Sciatic nerve (tissue), 2 donors: ENCODE measurements around the gene MORN1. TPM values are rescaled to one million over a fixed set of nuclear protein-coding genes. Genes with fewer than 3 reads are reported as not detected.
"Not testable (repeated sequence)": the region's sequence is repeated elsewhere in the genome, so short reads cannot be mapped to it uniquely, and the experiment has no call there.

Experiments
- ATAC-seq: fragments of 200-7000 bp; cut with Tn5 transposase; one replicate; pipeline ENCODE4 v1.9.1; 2020; ENCODE audit warnings: mild to moderate bottlenecking, moderate library complexity
- DNase-seq: peaks from one replicate; pipeline ENCODE4 v3.0.0-alpha.2; 2020; ENCODE audit warnings: low spot score
- intact Hi-C: fragments of 100-400 bp; cut with DNase I; formaldehyde crosslinking; loops from one replicate; pipeline ENCODE4 v1.14.2; 2022
- total RNA-seq: library from RNA; stranded (reverse); fragmentation: NEBNext Ultra II Directional; extraction: Animal tissue kit (Norgen Biotek cat#: 25700); gene quantifications from one replicate; pipeline ENCODE4 v1.2.1, GENCODE V29; 2021
- donor health status: DM: no; HTN: no; CAD: no.
- donor health status: DM: no; HTN: no; CAD: no.

MORN1 gene
- total RNA-seq, 1 donor from 2014 or later, result 16.4 TPM

- no peak for ATAC-seq
- intact Hi-C loops, result no loop called here
- no peak for DNase-seq
These were observed 57.0 kb downstream of the MORN1 start for GRCh38 chr1:2334366-2334765.

- DNase-seq, intact Hi-C loops, ATAC-seq: not testable (repeated sequence)
These were observed 59.8 kb downstream of the MORN1 start for GRCh38 chr1:2331580-2331979.

GRCh38 chr1:2331200-2331544, 60.2 kb downstream of the MORN1 start:
- ATAC-seq, result peak; percentile 29
- intact Hi-C loops, result no loop called here
- no peak for DNase-seq

DNA sequence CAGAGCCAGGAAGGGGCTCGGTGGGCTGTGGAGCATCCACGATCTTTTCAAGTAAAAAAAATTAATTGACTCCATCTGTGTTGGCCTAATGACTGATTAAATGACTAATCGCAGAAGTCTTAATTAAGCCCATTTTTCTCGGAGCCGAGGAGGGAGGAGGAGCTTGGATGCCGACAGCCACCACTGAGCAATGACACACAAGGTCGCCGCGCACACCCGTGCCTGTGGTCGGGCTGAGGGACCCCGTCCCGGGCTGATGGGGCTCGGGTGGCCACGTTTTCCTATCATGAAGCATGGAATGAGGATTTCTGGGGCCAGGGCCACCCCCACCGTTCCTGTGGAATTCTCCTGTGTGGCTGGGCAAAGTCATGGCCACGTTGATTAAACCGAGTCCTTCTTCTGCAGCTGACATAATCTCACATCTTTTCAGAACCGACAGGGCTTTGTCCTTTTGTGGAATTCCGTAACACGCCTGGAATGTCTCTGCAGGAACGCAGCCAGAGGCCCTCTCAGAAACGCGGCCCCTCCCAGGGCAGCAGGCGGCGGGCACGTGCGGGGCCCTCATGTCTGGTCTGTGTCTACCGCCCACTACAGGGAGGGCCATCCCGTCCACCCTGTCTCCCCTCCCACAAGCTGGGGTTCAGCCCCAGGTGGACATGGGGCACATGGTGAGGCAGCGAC, 60.7 kb downstream of the MORN1 start:
- peak; percentile 93 for ATAC-seq
- intact Hi-C loops, result no loop called here
- DNase-seq, result no peak

GRCh38 chr1:2330035-2330434, 61.3 kb downstream of the MORN1 start:
- intact Hi-C loops, result no loop called here
- peak; percentile 27 for ATAC-seq

DNA sequence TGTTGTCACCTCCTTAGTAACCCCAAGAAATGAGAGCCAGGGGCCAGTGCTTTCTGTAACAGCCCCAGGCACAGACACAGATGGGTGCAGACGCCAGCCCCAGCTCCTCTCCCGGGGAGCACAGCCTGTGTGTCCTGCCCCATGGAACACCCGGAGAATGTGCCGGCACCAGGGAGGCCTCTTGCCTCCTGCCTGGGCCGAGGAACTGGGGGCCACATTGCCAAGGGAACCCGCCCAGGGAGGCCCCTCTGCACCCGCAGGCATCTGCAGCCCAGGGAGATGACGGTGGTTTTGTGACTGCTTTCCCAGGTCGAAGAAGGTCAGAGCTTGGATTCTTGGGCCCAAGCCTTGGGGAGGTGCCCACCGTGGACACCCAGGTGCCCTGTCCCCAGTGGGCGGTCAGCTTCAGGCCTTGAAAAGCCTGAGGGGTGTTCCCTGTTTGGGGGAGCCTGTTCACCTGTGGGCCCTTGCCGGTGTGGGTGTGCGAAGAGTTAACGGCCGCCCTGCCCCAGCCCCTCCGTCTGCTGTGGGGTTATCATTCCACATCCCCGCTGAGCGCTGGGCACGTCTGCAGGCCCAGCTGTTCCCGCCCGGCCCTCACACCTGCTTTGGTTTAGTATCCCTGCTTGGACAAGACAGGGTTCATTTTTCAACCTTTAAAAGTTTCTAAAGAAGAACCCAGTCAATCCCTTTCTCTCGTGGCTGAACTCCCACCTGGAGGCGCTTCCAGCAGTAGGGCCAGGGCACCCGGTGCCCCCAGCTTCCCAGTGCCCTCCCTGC, 62.5 kb downstream of the MORN1 start:
- no peak for DNase-seq
- ATAC-seq, result no peak
- intact Hi-C loops, result no loop called here

More at GRCh38 chr1:2330035-2330434, 61.3 kb downstream of the MORN1 start:
- no peak for DNase-seq

- no peak for ATAC-seq
- DNase-seq, result no peak
- intact Hi-C loops, result no loop called here
These were observed 63.5 kb downstream of the MORN1 start for GRCh38 chr1:2327841-2328240.

DNA sequence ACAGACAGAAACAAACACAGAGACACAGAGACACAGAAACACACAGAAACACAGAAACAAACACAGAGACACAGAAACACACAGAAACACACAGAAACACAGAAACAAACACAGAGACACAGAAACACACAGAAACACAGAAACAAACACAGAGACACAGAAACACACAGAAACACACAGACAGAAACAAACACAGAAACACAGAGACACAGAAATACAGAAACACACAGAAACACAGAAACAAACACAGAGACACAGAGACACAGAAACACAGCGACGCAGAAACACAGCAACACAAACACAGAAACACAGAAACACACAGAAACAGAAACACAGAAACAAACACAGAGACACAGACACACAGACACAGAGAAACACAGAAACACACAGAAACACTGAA, 64.2 kb downstream of the MORN1 start:
- DNase-seq, intact Hi-C loops, ATAC-seq: not testable (repeated sequence)

GRCh38 chr1:2326524-2326923, 64.8 kb downstream of the MORN1 start:
- intact Hi-C loops, result no loop called here
- ATAC-seq, result no peak

GRCh38 chr1:2324553-2325366, 66.6 kb downstream of the MORN1 start:
- intact Hi-C loops, result no loop called here
- ATAC-seq (no peak), DNase-seq (no peak)

More at GRCh38 chr1:2326524-2326923, 64.8 kb downstream of the MORN1 start:
- DNase-seq, result no peak

DNA sequence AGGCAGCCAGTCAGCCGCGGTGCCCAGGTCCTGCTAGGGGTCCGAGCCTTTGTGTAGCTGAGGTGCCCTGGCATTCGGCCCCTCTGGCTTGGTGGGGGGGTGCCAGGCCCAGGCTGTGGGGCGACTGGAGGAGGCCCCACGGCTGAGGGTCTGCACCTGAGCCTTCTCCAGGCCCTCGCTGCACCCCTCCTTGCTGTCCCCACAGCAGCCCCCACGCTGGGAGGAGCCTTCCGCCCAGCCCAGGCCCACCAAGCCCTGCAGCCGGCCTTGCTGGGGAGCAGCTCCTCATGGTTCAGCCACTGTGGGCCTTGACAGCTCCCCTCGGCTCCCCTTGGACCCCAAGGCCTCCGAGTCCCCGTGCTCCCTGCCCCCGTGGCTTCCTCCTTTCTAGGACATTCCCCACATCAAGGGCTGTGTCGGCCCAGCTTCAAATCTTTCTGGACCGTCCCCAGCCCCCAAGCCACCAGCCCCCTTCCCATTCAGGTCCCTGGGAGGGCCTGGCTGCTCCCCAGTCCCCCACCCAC, 67.8 kb downstream of the MORN1 start:
- ATAC-seq, result no peak
- DNase-seq, result no peak
- intact Hi-C loops, result no loop called here

DNA sequence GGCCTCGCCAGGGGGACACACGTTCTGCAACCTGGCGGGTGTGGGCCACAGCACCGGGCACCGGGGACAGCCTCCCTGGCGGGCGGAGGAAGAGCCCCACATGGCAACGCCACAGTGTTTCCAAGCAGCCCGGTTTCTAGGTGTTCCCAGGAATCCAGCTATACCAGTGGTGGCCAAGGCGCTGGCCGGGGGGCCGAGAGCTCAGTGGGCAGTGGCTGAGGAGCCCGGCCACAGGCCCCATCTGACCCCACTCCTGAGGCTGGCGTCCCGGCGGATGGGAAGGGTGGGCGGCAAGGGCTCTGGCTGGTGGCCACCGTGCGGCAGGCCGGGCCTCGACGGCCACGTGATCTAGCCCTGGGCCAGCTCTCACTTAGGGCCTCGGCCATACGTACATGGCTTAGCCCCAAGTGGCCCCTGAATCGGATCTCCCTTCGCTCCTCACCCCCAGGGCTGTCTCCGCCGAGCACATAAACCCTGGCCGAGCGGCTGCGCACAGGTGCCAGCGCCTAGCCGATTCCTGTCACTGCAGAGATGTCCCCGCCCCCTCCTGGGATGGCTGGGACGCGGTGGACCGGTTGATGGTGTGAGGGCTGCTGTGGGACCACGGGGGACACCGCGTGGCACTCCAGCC, 68.7 kb downstream of the MORN1 start:
- ATAC-seq (peak; percentile 46), DNase-seq (no peak)
- intact Hi-C loops, result no loop called here

GRCh38 chr1:2322065-2322571, 69.2 kb downstream of the MORN1 start:
- peak; percentile 86 for ATAC-seq
- intact Hi-C loops, result no loop called here
- peak; percentile 88 for DNase-seq

DNA sequence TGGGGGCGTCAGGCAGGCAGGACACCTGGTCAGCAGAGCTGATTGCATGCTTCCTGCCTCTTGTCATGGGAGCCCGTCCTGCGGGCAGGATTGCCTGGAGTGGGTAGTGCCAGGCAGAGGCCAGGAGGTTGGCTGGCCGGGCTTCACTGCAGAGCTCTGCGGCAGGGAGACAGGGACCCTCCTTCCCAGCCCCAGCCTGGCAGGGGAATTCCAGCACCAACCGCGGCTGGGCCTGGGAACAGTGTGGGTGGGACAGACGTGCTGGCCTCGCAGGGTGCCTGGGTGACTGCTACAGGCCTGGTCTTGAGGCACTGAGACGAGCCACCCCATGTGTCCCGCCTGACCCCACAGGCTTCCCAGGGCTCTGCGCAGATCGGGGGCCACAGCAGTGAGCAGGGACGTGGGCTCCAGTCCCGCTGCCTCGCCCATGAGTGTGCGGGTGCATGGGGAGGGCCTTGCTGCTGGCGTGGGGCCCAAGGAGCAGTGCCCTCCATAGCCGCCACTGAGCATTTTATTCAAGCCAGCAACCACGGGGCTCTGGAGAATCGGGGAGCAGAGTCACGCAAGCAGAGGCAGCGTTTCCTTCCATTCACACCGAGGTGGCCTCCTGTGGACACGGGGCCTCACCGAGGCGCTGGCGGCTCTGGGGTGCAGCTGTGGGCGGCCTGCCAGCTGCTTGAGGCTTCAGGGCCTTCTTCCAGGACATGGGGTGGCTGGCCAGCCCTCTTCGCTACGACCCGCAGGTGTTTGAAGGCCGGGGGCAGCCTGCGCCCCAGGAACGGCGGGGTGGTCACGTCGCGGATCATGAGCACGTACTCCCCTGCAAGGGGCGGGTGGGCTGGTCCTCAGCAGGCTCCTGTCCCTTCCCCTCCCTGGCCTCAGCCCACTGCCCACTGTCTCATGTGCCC, 70.3 kb downstream of the MORN1 start:
- DNase-seq (no peak), ATAC-seq (peak; percentile 1)
- intact Hi-C loops, result no loop called here

- peak; percentile 6 for ATAC-seq
- no peak for DNase-seq
These were observed 71.3 kb downstream of the MORN1 start for GRCh38 chr1:2320006-2320405.

GRCh38 chr1:2319291-2319690, 72.1 kb downstream of the MORN1 start:
- no peak for DNase-seq
- intact Hi-C loops, result no loop called here
- ATAC-seq, result no peak

More at GRCh38 chr1:2320006-2320405, 71.3 kb downstream of the MORN1 start:
- intact Hi-C loops, result no loop called here

- no peak for ATAC-seq
- intact Hi-C loops, result no loop called here
These were observed 72.8 kb downstream of the MORN1 start for GRCh38 chr1:2318314-2319278.

More at GRCh38 chr1:2318314-2319278, 72.8 kb downstream of the MORN1 start:
- DNase-seq, result no peak
